Erythroblast (primary cell): ENCODE data around the gene TMEM52B.

Experiments
- DNase-seq, 2 experiments: peaks; one replicate each; lab custom pipeline; 2025; lab: John Stamatoyannopoulos, UW
- GATA1 ChIP-seq: IDR thresholded peaks from 2 replicates; pipeline ENCODE4 v1.6.1; 2011; ENCODE audit warnings: low read depth, mild to moderate bottlenecking, control low read depth, low read length, moderate library complexity
- POLR2A ChIP-seq: IDR thresholded peaks from 2 replicates; pipeline ENCODE4 v1.6.1; 2011; ENCODE audit warnings: mild to moderate bottlenecking, low read length

TMEM52B gene

GRCh38 chr12:10226086-10226485 is 47.3 kb downstream of the TMEM52B start:
- no peak for DNase-seq
- no peak for TF ChIP-seq GATA1

DNA sequence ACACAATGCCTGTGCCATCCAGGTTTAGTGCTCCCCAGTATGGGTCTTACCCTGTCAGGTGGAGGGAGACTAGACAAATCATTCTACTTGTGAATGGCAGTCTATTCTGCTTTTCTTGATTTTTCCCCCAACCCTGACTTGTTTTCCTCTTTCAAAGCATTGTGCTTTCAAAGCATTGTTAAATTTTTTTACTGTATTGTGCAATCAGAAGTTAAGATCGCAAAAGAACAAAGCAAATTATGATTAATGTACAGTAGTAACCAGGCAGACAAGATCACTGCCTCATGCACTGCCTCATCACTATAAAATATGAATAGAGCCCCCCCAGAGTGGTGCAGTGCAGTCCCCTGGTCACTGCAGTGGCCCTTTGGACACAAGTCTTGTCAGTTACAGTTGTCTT is 47.9 kb downstream of the TMEM52B start:
- TF ChIP-seq GATA1 (no peak), POLR2A (no peak)
- no peak for DNase-seq

DNA sequence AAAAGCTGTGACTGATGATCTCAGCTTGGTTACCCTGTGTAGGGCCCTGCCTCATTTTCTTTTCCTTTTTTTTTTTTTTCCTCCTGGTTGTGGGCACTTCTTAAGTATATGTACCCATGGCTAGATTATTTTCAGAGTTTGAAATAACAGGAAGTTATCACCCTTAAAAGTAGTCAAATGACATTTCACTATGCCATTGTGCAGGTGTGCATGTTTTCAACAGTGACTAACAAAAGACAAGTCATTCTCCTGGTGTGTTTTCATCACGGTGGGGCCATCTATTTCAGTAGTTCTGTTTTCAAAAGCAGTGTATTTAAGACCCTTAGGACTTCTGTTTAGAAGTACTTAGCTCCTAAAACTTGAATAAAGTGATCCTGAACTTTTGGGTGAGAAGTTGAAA is 48.8 kb downstream of the TMEM52B start:
- no peak for TF ChIP-seq GATA1
- TF ChIP-seq POLR2A: no peak
- DNase-seq: no peak

- no peak for DNase-seq
- TF ChIP-seq POLR2A (no peak), GATA1 (no peak)
These were observed 55.7 kb downstream of the TMEM52B start for GRCh38 chr12:10234562-10234961.

GRCh38 chr12:10235761-10236631 is 57.2 kb downstream of the TMEM52B start:
- peak; percentile 46 to 75 for DNase-seq
- TF ChIP-seq POLR2A: no peak
- TF ChIP-seq GATA1: no peak

DNA sequence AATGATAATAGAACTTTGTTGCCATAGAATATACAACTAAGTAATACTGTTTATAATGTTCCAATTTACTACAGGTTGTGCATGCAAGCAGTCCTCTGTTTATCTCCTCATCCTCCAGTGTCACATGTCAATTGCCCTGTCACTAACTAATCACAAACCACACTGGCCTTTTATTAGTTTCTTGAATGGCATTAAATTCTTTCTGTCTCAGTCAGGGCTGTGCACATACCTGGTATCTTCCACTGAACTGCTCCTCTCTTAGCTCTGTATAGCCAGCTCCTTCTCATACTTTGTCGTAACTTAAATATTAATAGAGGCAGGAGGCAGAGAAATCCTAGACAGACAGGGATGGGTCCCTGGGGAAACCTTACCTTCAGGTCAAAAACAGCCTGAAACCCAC is 57.9 kb downstream of the TMEM52B start:
- no peak for TF ChIP-seq GATA1
- no peak for TF ChIP-seq POLR2A
- DNase-seq: no peak

- no peak for DNase-seq
- no peak for TF ChIP-seq POLR2A
- no peak for TF ChIP-seq GATA1
These were observed 59.7 kb downstream of the TMEM52B start for GRCh38 chr12:10238526-10238925.

DNA sequence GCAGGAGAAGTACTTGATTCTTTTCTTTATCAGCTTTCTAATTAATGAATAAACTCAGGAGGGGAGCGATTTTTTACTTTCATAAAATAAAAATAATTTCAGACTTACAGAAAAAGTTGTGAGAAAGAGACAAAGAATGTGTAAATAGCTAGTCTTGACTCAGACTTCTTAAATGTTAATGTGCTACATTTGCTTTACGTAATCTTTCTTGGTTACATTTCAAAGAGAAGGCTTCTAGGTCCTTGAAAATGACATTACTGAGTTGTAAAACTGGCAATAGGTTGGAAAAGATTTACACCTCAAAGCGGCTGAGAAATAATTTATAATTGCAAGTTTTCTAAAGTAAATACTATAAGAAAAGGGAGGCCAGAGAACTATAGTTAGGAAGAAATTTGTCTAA is 62.5 kb downstream of the TMEM52B start:
- no peak for TF ChIP-seq GATA1
- TF ChIP-seq POLR2A: no peak
- DNase-seq: no peak
